ENCODE measurements around the gene BTD. TPM values are rescaled to one million over a fixed set of nuclear protein-coding genes. Genes with fewer than 3 reads are reported as not detected.

BTD gene
- total and polyA plus RNA-seq, 2 donors (not counting 3 experiments of a cell fraction or from before 2014, with no cell fraction given), result 20.3 to 32.2 TPM

DNA sequence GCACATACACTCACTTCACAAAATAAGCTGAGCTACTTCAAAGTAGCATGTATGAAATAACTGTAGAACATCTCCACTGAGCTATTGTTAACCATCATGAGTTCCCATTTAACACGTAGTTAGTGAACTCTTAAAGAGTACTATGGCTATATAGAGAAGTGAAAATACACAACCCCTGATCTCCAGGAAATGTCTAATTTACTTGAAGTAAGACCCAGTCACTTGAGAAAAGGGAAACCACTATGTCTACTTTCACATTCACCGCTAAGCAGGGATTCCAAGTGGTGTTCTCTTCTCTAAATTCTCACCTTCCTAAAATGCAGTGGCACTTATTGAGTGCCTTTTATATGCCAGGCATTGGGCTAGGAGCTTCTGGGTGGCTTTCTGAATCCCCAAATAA lies 45.0 kb upstream of the BTD start:
- Histone ChIP-seq H3K9me1 (replicated peaks; ENCODE audit: control insufficient read depth, extremely low read depth, insufficient read depth, low read length) (no peaks in the 10 kb centered on the region), H3K36me3 (ENCODE audit: control insufficient read depth in 2 of 2, extremely low read depth in 1 of 2, insufficient read depth in 2 of 2, low read length in 2 of 2) (peaks cover 3 to 4% of the 10 kb centered on the region in 2 experiments), H3K27ac (ENCODE audit: insufficient read depth, low read depth, low read length) (no peak overlapping the region), H3K4me2 (ENCODE audit: insufficient read depth, low read length) (no peak overlapping the region), H3K79me2 (ENCODE audit: control insufficient read depth, insufficient read depth, low read length) (no peaks in the 10 kb centered on the region), H3K9ac (replicated peaks; ENCODE audit: extremely low read depth, insufficient read depth, low read length) (no peak overlapping the region), H4K20me1 (replicated peaks; ENCODE audit: control insufficient read depth, extremely low read depth, insufficient read depth, low read length) (no peaks in the 10 kb centered on the region), H2AFZ (ENCODE audit: low read depth, low read length) (no peak overlapping the region), H3K4me1 (ENCODE audit: control insufficient read depth, extremely low read depth, insufficient read depth, low read length) (no peaks in the 10 kb centered on the region), H3K27me3 (ENCODE audit: control insufficient read depth in 2 of 2, insufficient read depth in 2 of 2, low read length in 2 of 2) (no peaks in the 10 kb centered on the region), H3K9me3 (replicated peaks; ENCODE audit: control insufficient read depth, insufficient read depth, low read length) (no peaks in the 10 kb centered on the region), H3K4me3 (replicated peaks in 1 of 3; ENCODE audit: insufficient read depth in 1 of 3, low read depth in 1 of 3, low read length in 3 of 3) (no peak overlapping the region)
- no peak for DNase-seq (ENCODE audit: low read depth, low spot score)
- ChIA-PET POLR2A (no interaction called here), CTCF (interaction anchor here (0.7 to 3.0 kb wide), 13 partner anchors 10 to 448 kb away, joined by 3 to 18 read pairs (median 5); no protein-coding TSS in a partner anchor)
- intact Hi-C loops (cut with micrococcal nuclease), result no loop called here
- no TSS peak for BruUV-seq (replicated peaks)
- dilution Hi-C loops (cut with MboI; ENCODE audit: extremely low pct_ligation_motif_present, low sequenced_read_pairs), result no loop called here
- TF ChIP-seq, protein P1, sequence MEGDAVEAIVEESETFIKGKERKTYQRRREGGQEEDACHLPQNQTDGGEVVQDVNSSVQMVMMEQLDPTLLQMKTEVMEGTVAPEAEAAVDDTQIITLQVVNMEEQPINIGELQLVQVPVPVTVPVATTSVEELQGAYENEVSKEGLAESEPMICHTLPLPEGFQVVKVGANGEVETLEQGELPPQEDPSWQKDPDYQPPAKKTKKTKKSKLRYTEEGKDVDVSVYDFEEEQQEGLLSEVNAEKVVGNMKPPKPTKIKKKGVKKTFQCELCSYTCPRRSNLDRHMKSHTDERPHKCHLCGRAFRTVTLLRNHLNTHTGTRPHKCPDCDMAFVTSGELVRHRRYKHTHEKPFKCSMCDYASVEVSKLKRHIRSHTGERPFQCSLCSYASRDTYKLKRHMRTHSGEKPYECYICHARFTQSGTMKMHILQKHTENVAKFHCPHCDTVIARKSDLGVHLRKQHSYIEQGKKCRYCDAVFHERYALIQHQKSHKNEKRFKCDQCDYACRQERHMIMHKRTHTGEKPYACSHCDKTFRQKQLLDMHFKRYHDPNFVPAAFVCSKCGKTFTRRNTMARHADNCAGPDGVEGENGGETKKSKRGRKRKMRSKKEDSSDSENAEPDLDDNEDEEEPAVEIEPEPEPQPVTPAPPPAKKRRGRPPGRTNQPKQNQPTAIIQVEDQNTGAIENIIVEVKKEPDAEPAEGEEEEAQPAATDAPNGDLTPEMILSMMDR (IDR thresholded peaks at IDR 0.05; ENCODE audit: extremely low read depth in 1 of 2, insufficient read depth in 1 of 2, low read depth in 1 of 2, low read length in 2 of 2), result no peak
- TF ChIP-seq POLR2A (IDR thresholded peaks at IDR 0.05; ENCODE audit: low read depth, low read length), result no peak
- TF ChIP-seq POLR2AphosphoS5 (IDR thresholded peaks at IDR 0.05; ENCODE audit: insufficient read depth, low read depth, low read length), result no peak
- TF ChIP-seq MYC (IDR thresholded peaks at IDR 0.05; ENCODE audit: low read depth, low read length), result no peak
- TF ChIP-seq GATA2 (IDR thresholded peaks at IDR 0.05; ENCODE audit: insufficient read depth, insufficient read length, low read depth, low read length), result no peak
- no peak for TF ChIP-seq EZH2 (IDR thresholded peaks at IDR 0.05; ENCODE audit: borderline replicate concordance, low read depth, low read length, severe bottlenecking)
- no peak for TF ChIP-seq JUN (IDR thresholded peaks at IDR 0.05; ENCODE audit: borderline replicate concordance, insufficient read depth, insufficient read length, low read depth)
- no peak for TF ChIP-seq FOS (IDR thresholded peaks at IDR 0.05; ENCODE audit: borderline replicate concordance, insufficient read depth, low read length)
- FAIRE-seq, result no peak

All from endothelial cell of umbilical vein (primary cell).